ENCODE measurements around the gene DOCK8. TPM values are rescaled to one million over a fixed set of nuclear protein-coding genes. Genes with fewer than 3 reads are reported as not detected.

The DOCK8 gene
- total RNA-seq, 1 experiment from 2014 or later = 0.37 TPM

DNA sequence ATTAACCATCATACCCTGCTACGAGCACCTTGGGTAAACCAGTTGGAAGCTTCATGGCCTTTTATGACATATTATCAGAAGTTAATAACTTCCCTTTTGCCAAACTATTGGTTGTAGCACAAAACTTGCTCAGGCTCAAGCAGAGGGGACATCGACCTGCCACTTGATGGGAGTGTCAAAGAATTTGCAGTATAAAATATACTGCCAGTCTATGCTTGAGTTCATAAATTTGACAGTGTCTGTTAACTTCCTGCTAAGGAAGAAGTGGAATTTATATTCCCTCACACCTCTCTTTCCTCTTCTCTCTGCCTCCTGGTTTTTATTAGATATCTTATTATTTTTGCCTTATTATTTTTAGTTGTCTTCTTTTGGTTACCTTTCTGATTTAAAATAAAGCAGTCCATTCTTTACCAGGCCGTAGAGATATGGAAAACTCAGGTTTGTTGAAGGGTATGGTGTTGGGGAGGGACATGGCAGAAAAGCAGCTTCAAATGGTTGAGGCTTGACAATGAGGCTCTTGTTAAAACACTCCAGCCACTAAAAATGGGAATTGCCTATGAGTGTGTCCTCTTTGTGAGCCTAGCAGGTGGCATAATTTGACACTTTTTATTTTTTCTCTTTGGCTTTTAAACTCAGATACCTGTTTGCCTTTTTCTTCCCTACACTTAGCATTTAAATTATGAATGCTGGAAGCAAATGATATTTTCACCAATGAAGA, 298.0 kb downstream of the DOCK8 start:
- no peak overlapping the region for H3K4me3 ChIP-seq (replicated peaks in 1 of 2; ENCODE audit: low read depth in 1 of 2, low read length in 2 of 2)
- no peaks in the 10 kb centered on the region for H3K27me3 ChIP-seq (ENCODE audit: insufficient read depth, low read length)
- ChIA-PET RAD21 (ENCODE audit: low non-redundant PET in 1 of 2, low total read pairs in 2 of 2, uncharacterized antibody in 2 of 2, unreplicated experiment in 2 of 2) (no interaction called here), POLR2A (no interaction called here), CTCF (no interaction called here)
- TF ChIP-seq YY1 (IDR thresholded peaks at IDR 0.05; ENCODE audit: extremely low read depth, insufficient replicate concordance, low read depth, low read length) (no peak), CEBPB (IDR thresholded peaks at IDR 0.05; ENCODE audit: low read depth) (no peak), CBX3 (IDR thresholded peaks at IDR 0.05; ENCODE audit: low read depth) (no peak), ELF1 (IDR thresholded peaks at IDR 0.05; ENCODE audit: borderline replicate concordance, low read depth) (no peak), ZBTB33 (IDR thresholded peaks at IDR 0.05; ENCODE audit: extremely low read depth, insufficient replicate concordance, low read length) (no peak), TCF7L2 (IDR thresholded peaks at IDR 0.05; ENCODE audit: borderline replicate concordance, extremely low read depth, insufficient read depth, insufficient read length) (no peak), EGR1 (IDR thresholded peaks at IDR 0.05; ENCODE audit: low read depth) (no peak), JUND (IDR thresholded peaks at IDR 0.05) (no peak), ZNF274 (IDR thresholded peaks at IDR 0.05; ENCODE audit: low read depth, low read length) (no peak), ATF3 (IDR thresholded peaks at IDR 0.05) (no peak)
- no peak overlapping the region for H3K4me2 ChIP-seq (ENCODE audit: low read length)
- H3K27ac ChIP-seq (ENCODE audit: low read depth, low read length) = no peak overlapping the region
- no peaks in the 10 kb centered on the region for H4K20me1 ChIP-seq (ENCODE audit: insufficient read depth)
- no peaks in the 10 kb centered on the region for H3K4me1 ChIP-seq (ENCODE audit: control insufficient read depth in 1 of 2, insufficient read depth in 2 of 2, low read length in 2 of 2)
- BruUV-seq (replicated peaks) = no TSS peak
- no peaks in the 10 kb centered on the region for H3K9me2 ChIP-seq (ENCODE audit: insufficient read depth)
- H3K79me2 ChIP-seq (ENCODE audit: insufficient read depth, low read length) = peaks cover 45% of the 10 kb centered on the region
- ATAC-seq = no peak
- no peak for DNase-seq (ENCODE audit: low read depth, low spot score)
- H3K36me3 ChIP-seq (ENCODE audit: control insufficient read depth in 1 of 2, insufficient read depth in 2 of 2, low read length in 2 of 2) = no peaks in the 10 kb centered on the region
- no peak overlapping the region for H3K9ac ChIP-seq (ENCODE audit: low read length)
- intact Hi-C loops (cut with micrococcal nuclease) = no loop called here
- no peaks in the 10 kb centered on the region for H3K9me3 ChIP-seq (ENCODE audit: control insufficient read depth in 1 of 2, insufficient read depth in 1 of 2, low read depth in 1 of 2, low read length in 2 of 2)
- no peak overlapping the region for H2AFZ ChIP-seq (ENCODE audit: low read depth, low read length, poor library complexity, severe bottlenecking)

Other genes with a start within 250 kb of the DOCK8 start
- 29.6 TPM for gene WASHC1, start 185.4 kb upstream of the DOCK8 start, total RNA-seq (2021; ENCODE audit: unreplicated experiment)
- gene FOXD4, start 96.4 kb upstream of the DOCK8 start, total RNA-seq (2021; ENCODE audit: unreplicated experiment) = 2.8 TPM
- 48.5 TPM for gene ZNG1A, start 35.8 kb upstream of the DOCK8 start, total RNA-seq (2021; ENCODE audit: unreplicated experiment)

Data from HCT116 (cell line).